SK-N-SH (cell line): ENCODE results near the gene GPR161. TPM values are rescaled to one million over a fixed set of nuclear protein-coding genes. Genes with fewer than 3 reads are reported as not detected.

ENCODE experiments used
- CTCF ChIA-PET: fragments of 300-600, 350-600 bp; formaldehyde crosslinking; extraction: SDS; loops from one replicate; lab custom pipeline; 2021; lab: Yijun Ruan, JAX
- POLR2A ChIA-PET: fragments of 350-600 bp; sonication (Branson Sonifier 250); formaldehyde crosslinking; extraction: SDS; loops from one replicate; lab custom pipeline; 2020; ENCODE audit warnings: antibody characterized with exemption, inconsistent platforms; lab: Yijun Ruan, JAX
- DNase-seq: peaks from one replicate; pipeline ENCODE4 v3.0.0; 2012
- H2AFZ ChIP-seq: fragments of 200-600 bp; sonication (generic); 2 replicates; pipeline ENCODE4 v1.8.1; 2016; ENCODE audit warnings: antibody characterized with exemption, mild to moderate bottlenecking, low read depth
- H3F3A ChIP-seq: fragments of 200-600 bp; sonication (generic); replicated peaks from 2 replicates; pipeline ENCODE3; 2016; ENCODE audit warnings: antibody characterized with exemption, mild to moderate bottlenecking; ENCODE audit not compliant: insufficient read depth
- H3K27ac ChIP-seq, 2 experiments: fragments of 200-500 bp in 1 of 2; fragments of 200-600 bp in 1 of 2; sonication (Bioruptor generic) in 1 of 2; sonication (generic), shearing (Covaris generic) in 1 of 2; 2 replicates each; pipeline versions ENCODE4 v1.5.1 to v1.6.1; 2014 to 2016; ENCODE audit warnings: low read depth in 2 of 2, inconsistent platforms in 1 of 2, low read length in 1 of 2, mild to moderate bottlenecking in 1 of 2, mixed read lengths in 1 of 2
- H3K27me3 ChIP-seq: fragments of 200-600 bp; sonication (generic), shearing (Covaris generic); 2 replicates; pipeline ENCODE4 v1.6.1; 2016; ENCODE audit warnings: mixed run types; ENCODE audit not compliant: insufficient read depth
- H3K36me3 ChIP-seq, 2 experiments: fragments of 200-500 bp in 1 of 2; fragments of 200-600 bp in 1 of 2; sonication (Bioruptor generic) in 1 of 2; sonication (generic) in 1 of 2; replicated peaks in 1 of 2; 2 replicates each; pipeline versions ENCODE3 to v1.5.1; 2014 to 2016; ENCODE audit warnings: low read length in 1 of 2, mild to moderate bottlenecking in 1 of 2; ENCODE audit not compliant: insufficient read depth in 2 of 2, control insufficient read depth in 1 of 2
- H3K4me1 ChIP-seq, 2 experiments: fragments of 200-500 bp in 1 of 2; fragments of 200-600 bp in 1 of 2; sonication (Bioruptor generic) in 1 of 2; sonication (generic), shearing (Covaris generic) in 1 of 2; 2 replicates each; pipeline versions ENCODE4 v1.5.1 to v1.6.1; 2014 to 2016; ENCODE audit warnings: low read depth in 1 of 2, low read length in 1 of 2, mixed run types in 1 of 2; ENCODE audit not compliant: insufficient read depth in 2 of 2, control insufficient read depth in 1 of 2
- H3K4me2 ChIP-seq: fragments of 200-600 bp; sonication (generic), shearing (Covaris generic); 2 replicates; pipeline ENCODE4 v1.6.1; 2017; ENCODE audit warnings: mixed run types
- H3K4me3 ChIP-seq, 2 experiments: fragments of 200-500 bp in 1 of 2; fragments of 200-600 bp in 1 of 2; sonication (Bioruptor generic) in 1 of 2; sonication (generic), shearing (Covaris generic) in 1 of 2; 2 replicates each; pipeline versions ENCODE4 v1.5.1 to v1.8.1; 2014 to 2016; ENCODE audit warnings: low read depth in 2 of 2, inconsistent platforms in 1 of 2, low read length in 1 of 2, mild to moderate bottlenecking in 1 of 2, mixed read lengths in 1 of 2, moderate library complexity in 1 of 2
- H3K79me2 ChIP-seq: fragments of 200-600 bp; sonication (generic); 2 replicates; pipeline ENCODE4 v1.8.1; 2017; ENCODE audit warnings: mild to moderate bottlenecking; ENCODE audit not compliant: insufficient read depth
- H3K9ac ChIP-seq: fragments of 200-600 bp; sonication (generic); 2 replicates; pipeline ENCODE4 v1.6.1; 2017; ENCODE audit warnings: mixed run types
- H3K9me2 ChIP-seq: fragments of 200-600 bp; sonication (generic); 2 replicates; pipeline ENCODE4 v1.6.1; 2017; ENCODE audit warnings: mixed run types
- H3K9me3 ChIP-seq: fragments of 200-600 bp; sonication (generic); 2 replicates; pipeline ENCODE4 v1.6.1; 2017; ENCODE audit warnings: mixed run types, mild to moderate bottlenecking, moderate library complexity
- H4K20me1 ChIP-seq: fragments of 200-600 bp; sonication (generic); 2 replicates; pipeline ENCODE4 v1.6.1; 2017; ENCODE audit warnings: mild to moderate bottlenecking, mixed run types; ENCODE audit not compliant: insufficient read depth
- CHD2 ChIP-seq: fragments of 150-350 bp; IDR thresholded peaks from 2 replicates; pipeline ENCODE4 v1.6.1; 2018; ENCODE audit warnings: low read length; ENCODE audit not compliant: partially characterized antibody
- EP300 ChIP-seq, 2 experiments: IDR thresholded peaks; 2 replicates each; pipeline versions ENCODE4 v1.4.0 to v1.6.1; 2012; ENCODE audit warnings: borderline replicate concordance in 1 of 2, low read depth in 1 of 2, low read length in 1 of 2
- JUND ChIP-seq: IDR thresholded peaks from 2 replicates; pipeline ENCODE4 v1.4.0; 2012
- MXI1 ChIP-seq: IDR thresholded peaks from 2 replicates; pipeline ENCODE4 v1.6.1; 2012; ENCODE audit warnings: mild to moderate bottlenecking, low read depth, low read length, improper control_type of control experiment
- RAD21 ChIP-seq: IDR thresholded peaks from 2 replicates; pipeline ENCODE4 v1.6.1; 2012; ENCODE audit warnings: mild to moderate bottlenecking, low read length
- REST ChIP-seq: IDR thresholded peaks from 2 replicates; pipeline ENCODE4 v1.6.1; 2012; ENCODE audit warnings: mild to moderate bottlenecking, low read depth, low read length, moderate library complexity
- RXRA ChIP-seq: IDR thresholded peaks from 2 replicates; pipeline ENCODE4 v1.4.0; 2012; ENCODE audit warnings: low read depth, mild to moderate bottlenecking, borderline replicate concordance
- USF1 ChIP-seq: IDR thresholded peaks from 2 replicates; pipeline ENCODE4 v1.4.0; 2012; ENCODE audit warnings: low read depth, borderline replicate concordance
- USF2 ChIP-seq: fragments of 150-350 bp; IDR thresholded peaks from 2 replicates; pipeline ENCODE4 v1.6.1; 2017; ENCODE audit warnings: antibody characterized with exemption, low read length, low read depth, borderline replicate concordance
- WGBS: methylation state at CpG from one replicate; pipeline ENCODE4 v1.1.6; 2017; ENCODE audit warnings: low lambda C conversion rate; 5-methylcytosine and 5-hydroxymethylcytosine counted together
- polyA plus RNA-seq, 3 experiments: library from polyadenylated mRNA; depleted of rRNA; stranded (reverse); fragments of >200 nt; gene quantifications; 2 replicates each; pipeline ENCODE4 v1.2.3, GENCODE V29; 2012

Gene GPR161
- polyA plus RNA-seq, 1 of the 3 experiments (the other 2 are of a cell fraction), result 20.1 TPM

GRCh38 chr1:168086438-168086837 is 50.3 kb downstream of the GPR161 start:
- Histone ChIP-seq H3K27me3 (no peaks in the 10 kb centered on the region), H3F3A (peaks cover 4% of the 10 kb centered on the region), H3K4me2 (no peak overlapping the region), H3K4me1 (peaks cover 0 to 3% of the 10 kb centered on the region in 2 experiments; a peak in 2 of 4 replicates), H3K9me3 (no peaks in the 10 kb centered on the region), H3K9me2 (no peaks in the 10 kb centered on the region), H3K4me3 (no peak overlapping the region), H3K27ac (no peak overlapping the region), H4K20me1 (no peaks in the 10 kb centered on the region), H2AFZ (no peak overlapping the region), H3K36me3 (peaks cover 15 to 64% of the 10 kb centered on the region in 2 experiments), H3K79me2 (no peaks in the 10 kb centered on the region), H3K9ac (no peak overlapping the region)
- CTCF ChIA-PET, result interaction anchor here (1.6 to 2.1 kb wide), 3 partner anchors 16 to 26 kb away, joined by 4 to 10 read pairs (median 8); no protein-coding TSS in a partner anchor
- no peak for DNase-seq
- POLR2A ChIA-PET, result no interaction called here
- WGBS, result 88% methylated on average over 2 of the region's 2 CpGs
- TF ChIP-seq USF1, result no peak

- Histone ChIP-seq H3F3A (peaks cover 11% of the 10 kb centered on the region), H3K4me1 (peaks cover 4 to 6% of the 10 kb centered on the region in 2 experiments; a peak in 2 of 4 replicates), H4K20me1 (no peaks in the 10 kb centered on the region), H3K79me2 (no peaks in the 10 kb centered on the region), H3K4me2 (no peak overlapping the region), H3K4me3 (no peak overlapping the region), H3K27ac (no peak overlapping the region), H3K36me3 (peaks cover 15 to 61% of the 10 kb centered on the region in 2 experiments), H3K9me3 (no peaks in the 10 kb centered on the region), H3K9me2 (no peaks in the 10 kb centered on the region), H3K9ac (no peak overlapping the region), H2AFZ (no peak overlapping the region), H3K27me3 (no peaks in the 10 kb centered on the region)
- DNase-seq, result no peak
- 97% methylated on average over 9 of the region's 16 CpGs for WGBS
- TF ChIP-seq REST (no peak), USF2 (no peak), JUND (no peak), CHD2 (no peak), RXRA (no peak), MXI1 (no peak), EP300 (IDR thresholded peaks at IDR 0.05; ENCODE audit: borderline replicate concordance in 1 of 2, low read depth in 1 of 2, low read length in 1 of 2) (no peak), RAD21 (no peak)
- ChIA-PET CTCF (interaction anchor here (0.5 to 6.3 kb wide), 13 partner anchors 8 to 561 kb away, joined by 3 to 48 read pairs (median 3); no protein-coding TSS in a partner anchor), POLR2A (no interaction called here)
These were observed 51.3 kb downstream of the GPR161 start for GRCh38 chr1:168085401-168085872.
